ENCODE data around the gene PRDM16. TPM values are rescaled to one million over a fixed set of nuclear protein-coding genes. Genes with fewer than 3 reads are reported as not detected.

PRDM16 gene
- total RNA-seq, 1 experiment from 2014 or later, result 5.3 TPM

- Mint-ChIP-seq H3K4me1 (ENCODE audit: low read depth, unreplicated experiment) (no peaks in the 10 kb centered on the region), H3K27ac (ENCODE audit: unreplicated experiment) (no peak overlapping the region), H3K36me3 (ENCODE audit: insufficient read depth, unreplicated experiment) (no peaks in the 10 kb centered on the region), H3K27me3 (ENCODE audit: insufficient read depth, unreplicated experiment) (peaks cover 14% of the 10 kb centered on the region), H3K4me3 (ENCODE audit: unreplicated experiment) (no peak overlapping the region), H3K9me3 (ENCODE audit: unreplicated experiment) (no peaks in the 10 kb centered on the region)
- H3K36me3 ChIP-seq (ENCODE audit: control insufficient read depth, insufficient read depth, low read length), result no peaks in the 10 kb centered on the region
- no TSS peak for BruUV-seq (replicated peaks)
- TF ChIP-seq, protein P1, sequence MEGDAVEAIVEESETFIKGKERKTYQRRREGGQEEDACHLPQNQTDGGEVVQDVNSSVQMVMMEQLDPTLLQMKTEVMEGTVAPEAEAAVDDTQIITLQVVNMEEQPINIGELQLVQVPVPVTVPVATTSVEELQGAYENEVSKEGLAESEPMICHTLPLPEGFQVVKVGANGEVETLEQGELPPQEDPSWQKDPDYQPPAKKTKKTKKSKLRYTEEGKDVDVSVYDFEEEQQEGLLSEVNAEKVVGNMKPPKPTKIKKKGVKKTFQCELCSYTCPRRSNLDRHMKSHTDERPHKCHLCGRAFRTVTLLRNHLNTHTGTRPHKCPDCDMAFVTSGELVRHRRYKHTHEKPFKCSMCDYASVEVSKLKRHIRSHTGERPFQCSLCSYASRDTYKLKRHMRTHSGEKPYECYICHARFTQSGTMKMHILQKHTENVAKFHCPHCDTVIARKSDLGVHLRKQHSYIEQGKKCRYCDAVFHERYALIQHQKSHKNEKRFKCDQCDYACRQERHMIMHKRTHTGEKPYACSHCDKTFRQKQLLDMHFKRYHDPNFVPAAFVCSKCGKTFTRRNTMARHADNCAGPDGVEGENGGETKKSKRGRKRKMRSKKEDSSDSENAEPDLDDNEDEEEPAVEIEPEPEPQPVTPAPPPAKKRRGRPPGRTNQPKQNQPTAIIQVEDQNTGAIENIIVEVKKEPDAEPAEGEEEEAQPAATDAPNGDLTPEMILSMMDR (IDR thresholded peaks at IDR 0.05; ENCODE audit: insufficient read depth in 1 of 2, low read depth in 1 of 2, low read length in 1 of 2, severe bottlenecking in 1 of 2, unreplicated experiment in 1 of 2), result no peak
- H3K27me3 ChIP-seq (replicated peaks; ENCODE audit: control insufficient read depth, insufficient read depth, low read length), result no peaks in the 10 kb centered on the region
- intact Hi-C loops (cut with micrococcal nuclease; ENCODE audit: unreplicated experiment), result no loop called here
- no peaks in the 10 kb centered on the region for H3K4me1 ChIP-seq
- no peaks in the 10 kb centered on the region for H3K9me3 ChIP-seq
- no peak for DNase-seq
- POLR2A ChIA-PET, result no interaction called here
- H3K4me3 ChIP-seq (ENCODE audit: low read depth, low read length), result no peak overlapping the region
- CTCF ChIA-PET, result no interaction called here
Observed at GRCh38 chr1:3040004-3040403, 29.0 kb upstream of the PRDM16 start.

DNA sequence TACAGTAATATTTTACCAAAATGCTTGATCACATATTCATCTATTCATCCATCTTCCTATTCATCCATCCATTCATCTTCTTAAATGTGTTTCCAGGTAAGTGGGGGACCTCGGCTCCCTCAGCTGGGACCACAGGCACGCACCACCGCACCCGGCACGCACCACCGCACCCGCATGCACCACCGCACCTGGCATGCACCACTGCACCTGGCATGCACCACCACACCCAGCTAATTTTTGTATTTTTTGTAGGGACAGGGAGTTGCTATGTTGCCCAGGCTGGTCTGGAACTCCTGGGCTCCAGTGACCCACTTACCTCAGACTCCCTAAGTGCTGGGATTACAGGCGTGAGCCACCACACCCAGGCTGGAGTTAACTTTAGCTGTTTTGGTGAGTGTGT, 26.5 kb upstream of the PRDM16 start:
- POLR2A ChIA-PET, result no interaction called here
- Mint-ChIP-seq H3K4me3 (ENCODE audit: unreplicated experiment) (no peak overlapping the region), H3K9me3 (ENCODE audit: unreplicated experiment) (no peaks in the 10 kb centered on the region), H3K36me3 (ENCODE audit: insufficient read depth, unreplicated experiment) (no peaks in the 10 kb centered on the region), H3K27ac (ENCODE audit: unreplicated experiment) (no peak overlapping the region), H3K27me3 (ENCODE audit: insufficient read depth, unreplicated experiment) (peaks cover 9% of the 10 kb centered on the region), H3K4me1 (ENCODE audit: low read depth, unreplicated experiment) (no peaks in the 10 kb centered on the region)
- Histone ChIP-seq H3K36me3 (ENCODE audit: control insufficient read depth, insufficient read depth, low read length) (no peaks in the 10 kb centered on the region), H3K4me3 (ENCODE audit: low read depth, low read length) (no peak overlapping the region), H3K9me3 (no peaks in the 10 kb centered on the region), H3K4me1 (no peaks in the 10 kb centered on the region), H3K27me3 (replicated peaks; ENCODE audit: control insufficient read depth, insufficient read depth, low read length) (no peaks in the 10 kb centered on the region)
- no peak for DNase-seq
- no TSS peak for BruUV-seq (replicated peaks)
- TF ChIP-seq, protein P1 (IDR thresholded peaks at IDR 0.05; ENCODE audit: insufficient read depth in 1 of 2, low read depth in 1 of 2, low read length in 1 of 2, severe bottlenecking in 1 of 2, unreplicated experiment in 1 of 2), result no peak
- CTCF ChIA-PET, result no interaction called here
- intact Hi-C loops (cut with micrococcal nuclease; ENCODE audit: unreplicated experiment), result no loop called here

DNA sequence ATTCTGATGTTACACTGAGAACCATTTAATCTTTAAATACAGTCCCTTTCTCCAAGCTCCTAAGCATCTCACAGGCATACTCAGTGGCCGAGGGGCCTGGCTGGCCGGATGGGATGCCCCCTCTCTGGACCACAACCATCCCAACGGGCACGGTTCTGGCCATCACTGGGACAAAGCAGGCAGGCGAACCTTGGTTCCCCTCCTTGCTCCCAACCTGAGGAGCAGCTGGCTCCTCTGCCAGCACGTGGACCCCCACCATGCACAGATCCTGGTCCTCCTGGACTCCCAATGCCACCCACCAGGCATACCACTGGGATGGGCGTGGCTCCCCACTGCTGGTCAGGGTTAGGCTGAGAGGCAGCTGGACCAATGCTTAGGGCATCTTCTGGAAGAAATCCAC, 19.8 kb upstream of the PRDM16 start:
- no peaks in the 10 kb centered on the region for H3K4me1 ChIP-seq
- no peak for DNase-seq
- intact Hi-C loops (cut with micrococcal nuclease; ENCODE audit: unreplicated experiment), result no loop called here
- no peaks in the 10 kb centered on the region for H3K27me3 ChIP-seq (replicated peaks; ENCODE audit: control insufficient read depth, insufficient read depth, low read length)
- H3K36me3 ChIP-seq (ENCODE audit: control insufficient read depth, insufficient read depth, low read length), result no peaks in the 10 kb centered on the region
- POLR2A ChIA-PET, result no interaction called here
- Mint-ChIP-seq H3K27me3 (ENCODE audit: insufficient read depth, unreplicated experiment) (peaks cover 8% of the 10 kb centered on the region), H3K9me3 (ENCODE audit: unreplicated experiment) (peaks cover 12% of the 10 kb centered on the region), H3K36me3 (ENCODE audit: insufficient read depth, unreplicated experiment) (no peaks in the 10 kb centered on the region), H3K4me3 (ENCODE audit: unreplicated experiment) (no peak overlapping the region), H3K4me1 (ENCODE audit: low read depth, unreplicated experiment) (no peaks in the 10 kb centered on the region), H3K27ac (ENCODE audit: unreplicated experiment) (no peak overlapping the region)
- TF ChIP-seq, protein P1 (IDR thresholded peaks at IDR 0.05; ENCODE audit: insufficient read depth in 1 of 2, low read depth in 1 of 2, low read length in 1 of 2, severe bottlenecking in 1 of 2, unreplicated experiment in 1 of 2), result no peak
- no peak overlapping the region for H3K4me3 ChIP-seq (ENCODE audit: low read depth, low read length)
- BruUV-seq (replicated peaks), result no TSS peak
- no peaks in the 10 kb centered on the region for H3K9me3 ChIP-seq
- CTCF ChIA-PET, result no interaction called here
